ENCODE measurements around the gene FRMD4A.

The FRMD4A gene

DNA sequence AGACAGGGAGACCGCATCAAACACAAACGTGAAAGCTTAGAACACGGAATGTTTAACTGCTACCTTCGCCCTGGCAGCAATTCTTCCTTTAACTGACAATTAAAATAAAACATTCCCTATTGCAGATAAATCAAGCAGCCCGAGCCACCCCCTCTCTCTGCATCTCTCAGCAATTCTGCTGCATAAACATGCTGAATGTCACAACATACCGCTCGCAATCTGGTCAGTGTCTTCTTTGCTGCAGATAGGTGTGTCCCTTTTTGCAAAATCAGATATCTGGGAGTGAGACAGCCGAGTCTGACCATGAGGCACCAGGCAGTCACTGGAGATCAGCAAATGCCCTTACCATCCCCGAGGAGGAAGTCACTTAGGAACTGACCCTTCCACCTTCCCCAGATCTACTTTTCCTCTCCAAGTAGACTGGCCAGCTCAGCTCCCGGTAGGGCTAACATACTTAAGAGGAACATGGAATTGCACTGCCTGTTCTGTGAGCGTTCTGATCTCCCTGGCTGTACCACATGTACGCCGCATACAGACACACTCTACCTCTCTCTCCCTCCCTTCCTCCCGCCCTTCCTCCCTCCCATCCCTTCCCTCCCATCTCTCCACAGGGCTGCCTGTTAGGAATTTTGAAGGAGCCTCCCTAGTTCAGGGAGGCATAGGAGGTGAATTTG is at the start of gene FRMD4A:
FRMD4A (minus strand) TSS at position 537 of the 674 bp plus-strand sequence.
- no peak for DNase-seq (ENCODE audit: extremely low read depth, low read depth)
- no peak within 1 kb of the TSS for H3K4me3 ChIP-seq (replicated peaks; ENCODE audit: low read depth, low read length)
- TF ChIP-seq, protein P1, sequence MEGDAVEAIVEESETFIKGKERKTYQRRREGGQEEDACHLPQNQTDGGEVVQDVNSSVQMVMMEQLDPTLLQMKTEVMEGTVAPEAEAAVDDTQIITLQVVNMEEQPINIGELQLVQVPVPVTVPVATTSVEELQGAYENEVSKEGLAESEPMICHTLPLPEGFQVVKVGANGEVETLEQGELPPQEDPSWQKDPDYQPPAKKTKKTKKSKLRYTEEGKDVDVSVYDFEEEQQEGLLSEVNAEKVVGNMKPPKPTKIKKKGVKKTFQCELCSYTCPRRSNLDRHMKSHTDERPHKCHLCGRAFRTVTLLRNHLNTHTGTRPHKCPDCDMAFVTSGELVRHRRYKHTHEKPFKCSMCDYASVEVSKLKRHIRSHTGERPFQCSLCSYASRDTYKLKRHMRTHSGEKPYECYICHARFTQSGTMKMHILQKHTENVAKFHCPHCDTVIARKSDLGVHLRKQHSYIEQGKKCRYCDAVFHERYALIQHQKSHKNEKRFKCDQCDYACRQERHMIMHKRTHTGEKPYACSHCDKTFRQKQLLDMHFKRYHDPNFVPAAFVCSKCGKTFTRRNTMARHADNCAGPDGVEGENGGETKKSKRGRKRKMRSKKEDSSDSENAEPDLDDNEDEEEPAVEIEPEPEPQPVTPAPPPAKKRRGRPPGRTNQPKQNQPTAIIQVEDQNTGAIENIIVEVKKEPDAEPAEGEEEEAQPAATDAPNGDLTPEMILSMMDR (IDR thresholded peaks at IDR 0.05; ENCODE audit: low read depth, low read length, missing control alignments) = no peak

DNA sequence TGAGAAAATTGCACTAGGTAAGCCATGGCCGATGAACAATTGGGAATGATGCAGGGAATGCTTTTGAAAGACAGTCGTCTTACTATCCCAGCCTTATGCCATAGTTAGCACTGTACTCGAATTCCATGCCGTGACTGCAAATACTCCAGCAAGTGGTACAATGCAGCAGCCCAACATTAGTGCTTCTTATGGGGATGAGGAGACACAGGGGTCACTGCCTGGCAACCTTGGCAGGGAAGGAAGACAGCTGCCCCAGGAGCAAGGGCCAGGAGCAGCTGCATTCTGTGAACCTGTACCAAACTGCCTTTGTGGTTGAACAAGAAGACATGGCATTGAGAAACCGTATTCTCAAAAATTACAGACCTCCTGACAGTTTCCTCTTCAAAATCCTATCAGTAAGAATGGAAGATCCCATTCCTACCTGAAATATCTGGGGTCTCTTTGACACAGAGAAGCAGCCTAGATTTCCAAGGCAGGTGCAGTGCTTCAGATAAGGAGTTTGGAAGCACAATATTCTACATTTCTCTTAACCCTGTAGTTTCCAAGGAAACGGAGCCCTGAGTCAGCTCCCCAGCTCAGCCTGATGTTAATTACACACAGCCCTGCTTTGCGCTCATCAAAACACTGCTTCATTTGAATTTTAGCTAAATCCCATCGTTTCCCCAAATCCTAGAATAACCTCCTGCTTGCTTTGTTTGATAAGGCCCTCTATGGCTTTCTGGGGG is 49.0 kb upstream of the FRMD4A start:
- no peak overlapping the region for H3K4me3 ChIP-seq (replicated peaks; ENCODE audit: low read depth, low read length)
- no peak for DNase-seq (ENCODE audit: extremely low read depth, low read depth)
- TF ChIP-seq, protein P1 (IDR thresholded peaks at IDR 0.05; ENCODE audit: low read depth, low read length, missing control alignments) = no peak

DNA sequence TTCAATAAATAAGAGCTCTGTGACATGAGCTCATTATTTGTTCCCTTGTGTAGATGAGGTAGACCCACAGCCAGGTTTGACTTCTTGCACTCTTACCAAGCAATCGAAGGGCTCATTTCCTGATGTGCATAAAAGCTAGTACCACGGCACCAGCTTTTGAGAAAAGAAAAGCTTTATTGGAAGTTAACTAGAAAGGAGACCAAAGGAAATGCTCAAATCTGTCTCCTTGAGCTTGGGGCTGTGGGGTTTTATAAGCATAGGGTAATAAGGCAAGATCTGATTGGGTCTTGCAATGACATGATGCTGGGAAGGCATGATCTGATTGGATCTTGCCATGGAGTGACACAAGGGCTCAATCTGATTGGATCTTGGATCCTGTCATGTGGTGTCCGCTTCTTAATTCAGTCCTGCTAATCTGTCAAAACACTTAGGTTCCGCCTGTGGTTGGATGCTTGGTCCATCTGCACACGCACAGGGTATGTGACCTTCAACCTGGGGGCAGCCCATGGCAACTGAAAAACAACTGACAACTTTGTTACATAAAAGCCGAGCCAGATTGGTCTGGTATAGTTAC is 47.8 kb upstream of the FRMD4A start:
- no peak for DNase-seq (ENCODE audit: extremely low read depth, low read depth)
- TF ChIP-seq, protein P1 (IDR thresholded peaks at IDR 0.05; ENCODE audit: low read depth, low read length, missing control alignments) = no peak
- H3K4me3 ChIP-seq (replicated peaks; ENCODE audit: low read depth, low read length) = no peak overlapping the region

DNA sequence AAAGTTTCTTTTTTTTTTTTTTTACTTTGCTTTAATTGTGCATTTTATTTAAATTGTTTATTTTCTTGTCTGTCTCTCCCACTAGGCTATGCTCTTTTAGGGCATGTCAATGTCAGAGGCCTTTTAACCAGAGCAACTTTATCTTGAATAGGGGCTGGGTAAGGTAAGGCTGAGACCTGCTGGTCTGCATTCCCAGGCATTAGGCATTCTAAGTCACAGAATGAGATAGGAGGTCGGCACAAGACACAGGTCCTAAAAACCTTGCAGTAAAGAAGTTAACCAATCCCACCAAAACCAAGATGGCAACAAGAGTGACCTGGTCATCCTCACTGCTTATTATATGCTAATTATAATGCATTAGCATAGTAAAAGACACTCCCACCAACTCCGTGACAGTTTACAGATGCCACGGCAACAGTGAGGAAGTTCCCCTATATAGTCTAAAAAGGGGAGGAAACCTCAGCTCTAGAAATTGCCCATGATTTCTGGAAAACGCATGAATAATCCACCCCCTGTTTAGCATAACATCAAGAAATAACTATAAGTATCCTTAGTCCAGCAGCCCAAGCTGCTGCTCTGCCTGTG is 47.0 kb upstream of the FRMD4A start:
- TF ChIP-seq, protein P1 (IDR thresholded peaks at IDR 0.05; ENCODE audit: low read depth, low read length, missing control alignments) = no peak
- DNase-seq (ENCODE audit: extremely low read depth, low read depth) = no peak
- no peak overlapping the region for H3K4me3 ChIP-seq (replicated peaks; ENCODE audit: low read depth, low read length)

DNA sequence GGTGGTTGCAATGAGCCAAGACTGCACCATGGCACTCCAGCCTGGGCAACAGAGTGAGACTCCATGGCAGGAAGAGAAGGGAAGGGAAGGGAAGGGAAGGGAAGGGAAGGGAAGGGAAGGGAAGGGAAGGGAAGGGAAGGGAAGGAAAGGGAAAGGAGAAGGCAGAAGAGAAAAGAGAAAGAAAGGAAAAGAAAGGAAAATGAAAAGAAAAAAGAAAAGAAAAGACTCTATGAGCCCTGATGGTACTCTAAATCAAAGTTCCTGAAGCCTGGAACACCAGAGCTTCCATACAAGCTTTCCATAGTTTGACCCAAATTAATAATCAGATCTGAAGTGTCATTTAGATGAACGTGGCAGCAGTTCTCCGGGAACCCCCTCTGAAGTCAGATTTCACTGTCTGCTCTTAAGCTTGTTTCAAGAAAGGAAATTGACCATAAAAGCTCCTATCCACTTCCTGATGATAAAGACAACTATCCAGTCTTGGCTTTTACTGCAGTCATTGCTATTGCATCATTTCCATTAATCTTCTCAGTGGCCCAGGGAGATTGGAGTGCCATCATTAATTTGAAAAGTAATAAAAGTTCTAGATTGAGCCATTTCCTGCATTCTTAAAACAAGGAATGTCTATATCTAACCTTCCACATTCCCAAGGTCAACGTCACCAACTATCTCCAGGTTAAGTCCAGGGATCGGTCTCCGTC is 44.2 kb upstream of the FRMD4A start:
- no peak overlapping the region for H3K4me3 ChIP-seq (replicated peaks; ENCODE audit: low read depth, low read length)
- DNase-seq (ENCODE audit: extremely low read depth, low read depth) = no peak
- TF ChIP-seq, protein P1 (IDR thresholded peaks at IDR 0.05; ENCODE audit: low read depth, low read length, missing control alignments) = no peak

DNA sequence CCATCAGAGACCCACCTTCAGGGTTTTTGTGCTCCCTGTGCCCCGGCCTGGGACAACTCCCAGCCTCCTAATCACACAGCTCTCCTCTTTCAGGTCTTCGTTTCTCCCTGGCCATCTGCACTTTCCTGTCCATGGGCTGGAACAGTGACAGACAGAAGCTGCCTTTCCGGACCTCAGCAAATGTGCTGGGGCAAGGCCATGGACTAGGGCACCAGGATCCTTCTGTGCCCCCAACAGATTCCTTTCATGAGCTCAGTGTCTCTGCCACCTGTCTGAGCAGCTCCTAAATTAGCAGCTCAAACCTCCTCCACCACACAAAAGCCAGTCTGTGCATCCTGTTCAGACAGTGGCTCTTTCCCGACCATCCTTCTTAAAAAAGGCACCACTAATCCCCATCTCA is 41.9 kb upstream of the FRMD4A start:
- no peak for DNase-seq (ENCODE audit: extremely low read depth, low read depth)
- no peak overlapping the region for H3K4me3 ChIP-seq (replicated peaks; ENCODE audit: low read depth, low read length)

More for the DNA sequence above, 41.9 kb upstream of the FRMD4A start:
- TF ChIP-seq, protein P1 (IDR thresholded peaks at IDR 0.05; ENCODE audit: low read depth, low read length, missing control alignments) = no peak
